Body of pancreas (tissue), 4 donors: ENCODE data around the gene DNASE1L3. TPM values are rescaled to one million over a fixed set of nuclear protein-coding genes. Genes with fewer than 3 reads are reported as not detected.

Experiments
- ATAC-seq: fragments of 150-250 bp; one replicate; pipeline ENCODE4 v1.9.1; 2016
- DNase-seq, 4 donors: peaks; one replicate each; pipeline ENCODE4 v3.0.0-alpha.2; 2019
- H3K27ac ChIP-seq, 4 donors: fragments of 200-600 bp; sonication (generic); 1 replicate in 3 of 4; 2 replicates in 1 of 4; pipeline versions ENCODE4 v1.5.1 to v1.6.1; 2016 to 2019; ENCODE audit warnings: mild to moderate bottlenecking in 1 of 4, mixed read lengths in 1 of 4, moderate library complexity in 1 of 4
- H3K27me3 ChIP-seq, 2 donors: fragments of 200-600 bp; sonication (generic); one replicate each; pipeline ENCODE4 v1.6.0; 2016; ENCODE audit warnings: mild to moderate bottlenecking in 1 of 2
- H3K36me3 ChIP-seq, 2 donors: fragments of 200-600 bp; sonication (generic); replicated peaks in 1 of 2; 2 replicates each; pipeline ENCODE4 v1.5.1; 2016; ENCODE audit warnings: low read depth in 2 of 2; ENCODE audit not compliant: insufficient read depth in 1 of 2
- H3K4me1 ChIP-seq: fragments of 200-600 bp; sonication (generic); one replicate; pipeline ENCODE4 v1.6.0; 2016
- H3K4me3 ChIP-seq, 2 donors: fragments of 200-600 bp; sonication (generic); 1 replicate in 1 of 2; 2 replicates in 1 of 2; pipeline ENCODE4 v1.5.1; 2016 to 2019
- H3K9me3 ChIP-seq, 3 donors: fragments of 200-600 bp; sonication (generic); 1 replicate in 2 of 3; 2 replicates in 1 of 3; pipeline ENCODE4 v1.5.1; 2016
- POLR2A ChIP-seq, 3 donors: fragments of 450-650 bp; IDR thresholded peaks; one replicate each; pipeline ENCODE4 v1.6.1; 2016; ENCODE audit warnings: antibody characterized with exemption in 3 of 3, mild to moderate bottlenecking in 2 of 3
- WGBS, 2 donors: methylation state at CpG; one replicate each; pipeline ENCODE4 v1.1.5; 2017; 5-methylcytosine and 5-hydroxymethylcytosine counted together
- intact Hi-C: fragments of 100-400 bp; cut with DNase I; formaldehyde crosslinking; loops from one replicate; pipeline ENCODE4 v1.15.1; 2023
- total RNA-seq, 2 donors: library from RNA; depleted of rRNA; stranded (reverse); fragments of >200 nt; gene quantifications; one replicate each; pipeline ENCODE4 v1.1.0, GENCODE V29; 2016
- TF ChIP-seq, protein P1 (sequence below), 7 experiments: fragments of 450-650 bp in 4 of 7; fragments of 200-600 bp in 3 of 7; sonication (generic) in 3 of 7; IDR thresholded peaks; one replicate each; pipeline ENCODE4 v1.5.1; 2016 to 2019; ENCODE audit warnings: antibody characterized with exemption in 7 of 7

Gene DNASE1L3
- total RNA-seq, 2 donors from 2014 or later: 2.1 TPM; not detected in 1

DNA sequence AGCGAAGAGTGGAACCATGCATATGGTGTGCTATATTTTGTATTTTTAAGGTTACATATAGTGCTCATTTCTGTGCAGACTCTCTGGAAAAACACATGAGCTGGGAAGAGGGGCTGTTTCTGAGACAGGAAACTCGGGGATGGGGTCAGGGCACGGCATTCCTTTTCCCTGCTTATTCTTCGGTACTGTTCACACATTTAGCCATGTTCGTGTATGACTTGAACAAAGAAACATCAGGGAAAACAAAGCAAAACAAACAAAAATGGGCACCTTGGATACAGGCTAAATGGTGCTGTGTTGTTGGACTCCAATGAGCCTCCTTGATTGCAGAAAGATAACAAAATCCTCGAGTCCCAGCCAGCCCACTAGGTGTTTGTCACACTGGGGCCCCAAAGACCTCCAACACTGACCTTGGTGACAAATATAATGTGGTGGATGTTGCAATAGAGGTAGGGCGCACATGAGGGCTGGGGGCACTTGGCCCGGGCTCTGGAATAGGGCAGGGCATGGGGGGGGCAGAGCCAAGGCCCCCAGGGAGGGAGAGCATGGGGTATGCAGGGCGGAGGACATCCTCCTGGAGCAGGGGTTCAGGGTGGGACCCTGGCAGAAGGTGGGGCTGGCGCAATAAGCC, 19.3 kb downstream of the DNASE1L3 start:
- Histone ChIP-seq H3K4me3 (no peak overlapping the region), H3K36me3 (no peaks in the 10 kb centered on the region), H3K9me3 (no peaks in the 10 kb centered on the region), H3K4me1 (peaks cover 5% of the 10 kb centered on the region), H3K27me3 (no peaks in the 10 kb centered on the region), H3K27ac (no peak overlapping the region)
- TF ChIP-seq, protein P1, sequence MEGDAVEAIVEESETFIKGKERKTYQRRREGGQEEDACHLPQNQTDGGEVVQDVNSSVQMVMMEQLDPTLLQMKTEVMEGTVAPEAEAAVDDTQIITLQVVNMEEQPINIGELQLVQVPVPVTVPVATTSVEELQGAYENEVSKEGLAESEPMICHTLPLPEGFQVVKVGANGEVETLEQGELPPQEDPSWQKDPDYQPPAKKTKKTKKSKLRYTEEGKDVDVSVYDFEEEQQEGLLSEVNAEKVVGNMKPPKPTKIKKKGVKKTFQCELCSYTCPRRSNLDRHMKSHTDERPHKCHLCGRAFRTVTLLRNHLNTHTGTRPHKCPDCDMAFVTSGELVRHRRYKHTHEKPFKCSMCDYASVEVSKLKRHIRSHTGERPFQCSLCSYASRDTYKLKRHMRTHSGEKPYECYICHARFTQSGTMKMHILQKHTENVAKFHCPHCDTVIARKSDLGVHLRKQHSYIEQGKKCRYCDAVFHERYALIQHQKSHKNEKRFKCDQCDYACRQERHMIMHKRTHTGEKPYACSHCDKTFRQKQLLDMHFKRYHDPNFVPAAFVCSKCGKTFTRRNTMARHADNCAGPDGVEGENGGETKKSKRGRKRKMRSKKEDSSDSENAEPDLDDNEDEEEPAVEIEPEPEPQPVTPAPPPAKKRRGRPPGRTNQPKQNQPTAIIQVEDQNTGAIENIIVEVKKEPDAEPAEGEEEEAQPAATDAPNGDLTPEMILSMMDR (IDR thresholded peaks at IDR 0.05): no peak
- no peak for TF ChIP-seq POLR2A (IDR thresholded peaks at IDR 0.05)
- intact Hi-C loops: loop anchor here (5.0 kb wide), 1 partner anchor 106 kb away; no protein-coding TSS in a partner anchor
- no peak for ATAC-seq
- WGBS, 2 donors: 53 to 64% methylated on average over 10 of the region's 10 CpGs
- DNase-seq: no peak

DNA sequence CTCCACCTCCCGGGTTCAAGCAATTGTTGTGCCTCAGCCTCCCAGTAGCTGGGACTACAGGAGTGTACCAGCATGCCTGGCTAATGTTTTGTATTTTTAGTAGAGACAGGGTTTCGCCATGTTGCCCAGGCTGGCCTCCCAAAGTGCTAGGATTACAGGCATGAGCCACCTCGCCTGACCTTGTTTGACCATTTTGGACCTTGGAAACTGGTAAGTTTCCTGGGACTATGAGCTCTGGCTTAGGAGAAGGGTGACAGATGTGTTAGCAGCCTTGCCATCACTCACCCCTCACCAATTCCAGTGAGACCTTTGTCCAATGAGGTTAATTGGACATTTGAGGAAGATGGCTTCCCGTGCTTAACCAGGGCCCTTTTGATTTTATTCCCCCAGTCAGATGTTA, 19.9 kb downstream of the DNASE1L3 start:
- no peaks in the 10 kb centered on the region for H3K27me3 ChIP-seq
- ATAC-seq: no peak
- peaks cover 5% of the 10 kb centered on the region for H3K4me1 ChIP-seq
- no peak overlapping the region for H3K4me3 ChIP-seq
- H3K9me3 ChIP-seq: no peaks in the 10 kb centered on the region
- 82 to 88% methylated on average over 4 of the region's 4 CpGs for WGBS, 2 donors
- H3K27ac ChIP-seq: no peak overlapping the region
- DNase-seq: no peak
- TF ChIP-seq, protein P1 (IDR thresholded peaks at IDR 0.05): no peak
- TF ChIP-seq POLR2A (IDR thresholded peaks at IDR 0.05): no peak
- no peaks in the 10 kb centered on the region for H3K36me3 ChIP-seq
- intact Hi-C loops: loop anchor here (5.0 kb wide), 1 partner anchor 106 kb away; no protein-coding TSS in a partner anchor

DNA sequence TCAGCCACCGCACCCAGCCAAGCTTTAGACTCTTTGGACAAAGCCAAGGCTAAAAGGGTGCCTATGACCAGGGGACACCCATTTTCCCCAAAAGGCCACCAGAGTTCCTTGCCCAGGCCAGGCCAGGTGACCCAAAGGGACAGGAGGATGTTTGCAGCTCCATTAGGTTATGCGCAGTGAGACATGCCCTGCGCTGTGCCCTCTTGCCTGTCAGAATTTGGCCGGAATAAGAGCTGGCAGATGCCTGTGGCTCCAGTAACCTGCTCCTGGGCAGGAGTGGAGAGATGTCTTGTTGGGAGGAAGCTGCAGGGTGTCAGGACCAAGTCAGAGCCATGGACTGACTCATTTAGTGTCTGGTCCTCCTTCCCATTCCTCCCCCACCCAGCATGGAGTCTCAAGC, 20.5 kb downstream of the DNASE1L3 start:
- DNase-seq: no peak
- intact Hi-C loops: loop anchor here (5.0 kb wide), 1 partner anchor 107 kb away; no protein-coding TSS in a partner anchor
- Histone ChIP-seq H3K9me3 (no peaks in the 10 kb centered on the region), H3K4me1 (peaks cover 5% of the 10 kb centered on the region), H3K27me3 (no peaks in the 10 kb centered on the region), H3K36me3 (no peaks in the 10 kb centered on the region), H3K4me3 (no peak overlapping the region), H3K27ac (no peak overlapping the region)
- 94 to 100% methylated on average over 3 to 4 of the region's 4 CpGs for WGBS, 2 donors
- ATAC-seq: no peak
- TF ChIP-seq, protein P1 (IDR thresholded peaks at IDR 0.05): no peak
- no peak for TF ChIP-seq POLR2A (IDR thresholded peaks at IDR 0.05)

DNA sequence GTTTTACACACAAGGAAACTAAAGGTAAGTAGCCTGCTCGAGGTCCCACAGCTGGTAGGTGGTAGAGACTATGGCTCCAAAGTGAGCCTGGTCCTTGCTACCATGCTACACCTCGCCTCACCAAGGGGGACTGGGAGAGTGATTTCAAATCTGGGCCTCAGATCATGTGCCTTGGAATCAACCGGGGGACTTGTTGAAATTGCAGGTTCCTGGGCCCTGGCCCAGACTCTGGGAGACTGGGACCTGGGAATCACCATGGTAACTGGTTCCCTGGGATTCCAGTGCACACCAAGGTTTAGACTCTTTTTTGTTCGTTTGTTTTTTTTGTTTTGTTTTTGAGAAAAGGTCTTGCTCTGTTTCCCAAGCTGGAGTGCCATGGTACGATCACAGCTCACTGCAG, 21.1 kb downstream of the DNASE1L3 start:
- Histone ChIP-seq H3K27me3 (no peaks in the 10 kb centered on the region), H3K36me3 (no peaks in the 10 kb centered on the region), H3K9me3 (no peaks in the 10 kb centered on the region), H3K4me1 (peaks cover 5% of the 10 kb centered on the region), H3K4me3 (no peak overlapping the region), H3K27ac (no peak overlapping the region)
- WGBS, 2 donors: 60 to 69% methylated on average over 5 of the region's 5 CpGs
- intact Hi-C loops: loop anchor here (5.0 kb wide), 1 partner anchor 108 kb away; no protein-coding TSS in a partner anchor
- DNase-seq (no peak), ATAC-seq (no peak)
- TF ChIP-seq, protein P1 (IDR thresholded peaks at IDR 0.05): no peak
- no peak for TF ChIP-seq POLR2A (IDR thresholded peaks at IDR 0.05)
